Iris pigment epithelial cell (primary cell): ENCODE results near the gene SULF2.

Experiments
- DNase-seq: peaks from one replicate; pipeline ENCODE4 v3.0.0-alpha.2; 2011; ENCODE audit warnings: low read depth

SULF2 gene

GRCh38 chr20:47784599-47785310 is 526 bp downstream of the SULF2 start:
- DNase-seq = peak; percentile 38

DNA sequence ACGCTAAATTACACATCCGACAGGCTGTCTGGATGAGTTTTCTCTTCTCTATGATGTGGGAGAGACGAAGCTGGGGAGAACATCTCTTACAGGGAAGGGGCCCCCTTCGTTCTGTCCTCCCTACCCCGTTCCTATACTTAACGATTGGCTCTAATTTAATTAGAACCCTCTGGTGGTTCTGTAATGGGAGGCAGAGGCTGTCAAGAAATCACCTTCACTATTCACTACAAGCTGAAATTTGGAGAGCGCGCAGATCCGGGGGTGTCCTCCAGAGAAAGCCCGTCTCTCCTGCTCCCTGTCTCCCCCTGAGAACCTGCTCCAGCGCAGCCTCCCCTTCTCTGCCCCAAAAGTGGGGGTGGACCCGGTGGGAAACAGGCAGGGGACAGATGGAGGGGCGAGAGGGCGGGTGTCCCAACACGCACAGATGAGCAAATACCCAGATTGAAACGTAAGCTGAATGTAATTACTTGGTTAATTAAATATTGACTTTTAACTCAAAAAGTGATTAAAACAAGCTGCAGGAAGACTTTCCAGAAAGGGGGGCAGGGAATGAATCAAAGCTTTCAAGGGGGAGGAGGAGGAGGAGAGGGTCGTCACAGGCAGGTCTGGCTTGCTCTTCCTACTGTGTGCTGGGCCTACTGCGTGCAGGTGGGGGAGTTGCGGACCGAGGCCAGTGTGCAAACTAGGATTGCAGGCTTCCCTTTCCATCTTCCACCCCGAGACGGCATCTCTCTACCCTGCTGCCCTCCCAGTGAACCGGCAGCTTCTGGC is 1.3 kb downstream of the SULF2 start:
- DNase-seq = no peak

DNA sequence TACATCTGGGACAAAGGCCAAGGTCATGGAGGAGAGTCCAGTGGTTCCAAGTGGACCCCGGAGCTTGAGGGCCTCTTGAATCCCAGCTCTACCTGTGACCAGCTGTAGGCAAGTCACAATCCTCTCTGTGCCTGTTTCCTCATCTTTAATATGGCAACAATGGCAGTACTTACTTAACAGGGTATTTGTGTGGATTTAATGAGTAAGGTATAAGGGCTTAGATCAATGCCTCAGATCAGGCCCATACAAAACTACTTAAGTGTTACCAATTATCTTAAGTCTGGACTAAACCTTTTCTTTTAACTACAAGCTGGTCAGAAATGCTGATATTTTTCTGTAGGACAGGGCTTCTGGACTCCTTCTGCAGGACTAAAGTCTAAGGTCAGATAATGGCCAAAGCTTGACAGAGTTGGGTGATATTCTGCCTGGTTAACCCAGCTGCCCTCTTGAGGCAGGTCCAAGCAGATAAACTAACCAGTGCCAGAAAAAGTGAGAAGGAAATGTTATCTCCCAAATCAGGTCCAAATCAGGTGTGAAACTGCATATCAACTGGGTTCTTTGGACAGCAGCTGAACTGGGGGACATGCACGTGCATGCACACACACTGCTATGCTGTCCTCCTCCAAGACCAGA is 2.2 kb downstream of the SULF2 start:
- no peak for DNase-seq

GRCh38 chr20:47782076-47782475 is 3.2 kb downstream of the SULF2 start:
- no peak for DNase-seq

GRCh38 chr20:47781632-47782031 is 3.6 kb downstream of the SULF2 start:
- DNase-seq = no peak

- DNase-seq = no peak
Measured at GRCh38 chr20:47780720-47781389, 4.4 kb downstream of the SULF2 start.

DNA sequence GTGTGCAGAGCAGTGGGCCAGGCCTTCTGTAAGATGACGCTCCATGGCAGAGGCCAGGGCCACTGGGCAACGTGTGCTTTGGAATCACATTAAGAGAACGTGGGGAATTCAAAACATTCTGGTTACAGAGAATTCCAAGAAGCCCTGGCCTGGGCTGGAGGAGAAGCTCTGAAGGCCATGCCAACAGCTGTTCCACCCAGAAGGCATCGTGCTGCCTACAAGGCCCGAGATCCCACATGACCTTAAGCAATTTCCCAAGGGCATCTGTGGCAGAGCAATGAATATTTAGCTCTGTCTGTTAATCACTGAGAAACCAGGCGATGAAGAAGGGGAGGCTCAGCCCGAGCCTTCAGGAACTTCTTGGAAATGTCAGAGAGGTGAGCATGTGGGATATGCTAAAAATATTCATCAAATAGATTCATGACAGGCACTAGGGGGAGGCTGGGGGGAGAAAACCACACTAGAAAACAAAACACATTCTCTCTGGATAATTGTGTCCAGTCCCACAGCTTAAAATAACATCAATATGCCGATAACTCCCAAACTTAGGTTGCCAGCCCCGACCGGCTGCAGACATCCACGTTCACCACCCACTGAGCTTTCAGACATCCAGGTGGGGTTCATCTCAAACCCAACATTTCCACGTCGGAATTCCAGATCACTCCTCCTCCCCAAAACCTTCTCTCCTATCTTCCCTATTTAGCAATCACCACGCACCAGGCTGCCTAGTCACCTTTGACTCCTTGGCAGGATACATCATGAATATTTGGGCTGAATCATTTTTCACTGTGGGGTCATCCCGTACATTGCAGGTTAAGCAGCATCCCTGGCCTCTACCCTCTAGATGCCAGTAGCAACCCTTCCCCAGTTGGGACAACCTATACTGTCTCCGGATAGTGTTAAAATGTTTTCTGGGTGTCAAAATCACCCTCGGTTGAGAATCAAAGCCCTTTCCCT is 6.6 kb downstream of the SULF2 start:
- DNase-seq = no peak

DNA sequence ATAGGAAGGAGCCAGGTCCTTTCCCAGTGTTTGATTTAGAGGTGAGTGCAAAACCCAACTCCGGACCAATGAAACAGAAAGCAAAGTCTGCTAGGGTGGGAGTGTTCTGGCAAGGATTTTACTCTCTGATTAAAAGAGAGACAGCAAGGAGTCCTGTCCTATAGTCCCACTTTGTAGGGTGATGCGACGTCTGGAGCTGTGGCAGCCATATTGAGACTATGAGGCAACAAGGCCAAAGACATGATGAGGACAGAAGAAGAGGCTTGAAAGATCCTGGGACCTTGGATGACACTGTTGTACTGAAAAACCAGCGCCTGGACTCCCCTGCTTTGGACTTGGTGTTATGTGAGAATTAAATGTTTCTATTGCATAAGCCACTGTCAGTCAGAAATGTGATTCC is 8.1 kb downstream of the SULF2 start:
- no peak for DNase-seq

GRCh38 chr20:47776639-47777038 is 8.6 kb downstream of the SULF2 start:
- DNase-seq = no peak

DNA sequence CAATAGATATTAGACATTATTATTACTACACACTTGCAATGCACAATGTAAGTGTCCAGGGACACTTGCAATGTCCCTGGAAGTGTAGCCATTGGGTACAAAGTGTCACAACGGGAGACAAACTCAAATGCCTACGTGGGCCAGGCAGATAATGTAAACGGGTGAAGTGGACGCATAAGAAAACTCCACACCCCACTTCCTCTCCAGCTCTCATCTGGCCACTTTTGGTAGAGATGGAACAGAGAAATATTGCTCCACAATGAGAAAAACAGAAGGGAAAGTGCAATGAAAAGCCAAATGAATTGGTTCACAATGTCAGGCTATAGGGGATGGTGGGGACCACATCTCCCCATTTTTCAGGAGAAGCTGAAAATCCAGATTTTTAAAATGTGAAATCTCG is 9.4 kb downstream of the SULF2 start:
- DNase-seq = no peak

- DNase-seq = no peak
Measured at GRCh38 chr20:47775039-47775438, 10.2 kb downstream of the SULF2 start.

- no peak for DNase-seq
Measured at GRCh38 chr20:47774131-47774777, 11.0 kb downstream of the SULF2 start.

DNA sequence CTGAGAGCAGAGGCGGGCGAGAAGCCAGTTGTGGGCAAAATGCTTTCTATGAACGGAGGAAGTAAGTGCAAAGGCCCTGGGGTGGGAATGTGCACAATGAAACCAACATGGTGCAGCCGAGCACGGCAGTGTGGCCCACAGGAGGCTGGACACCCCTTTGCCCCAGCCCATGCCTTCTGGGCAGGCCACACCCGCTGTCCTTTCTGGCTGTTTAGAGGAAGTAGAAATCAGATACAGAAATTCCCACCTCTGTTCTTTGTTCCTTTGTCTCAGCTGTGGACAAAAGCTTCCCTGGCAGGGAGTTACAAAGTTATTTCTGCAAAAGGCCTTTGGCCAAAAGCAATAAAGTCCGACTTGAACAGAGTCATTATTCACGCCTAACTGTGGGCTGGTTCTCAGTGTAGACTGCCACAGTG is 11.9 kb downstream of the SULF2 start:
- no peak for DNase-seq

DNA sequence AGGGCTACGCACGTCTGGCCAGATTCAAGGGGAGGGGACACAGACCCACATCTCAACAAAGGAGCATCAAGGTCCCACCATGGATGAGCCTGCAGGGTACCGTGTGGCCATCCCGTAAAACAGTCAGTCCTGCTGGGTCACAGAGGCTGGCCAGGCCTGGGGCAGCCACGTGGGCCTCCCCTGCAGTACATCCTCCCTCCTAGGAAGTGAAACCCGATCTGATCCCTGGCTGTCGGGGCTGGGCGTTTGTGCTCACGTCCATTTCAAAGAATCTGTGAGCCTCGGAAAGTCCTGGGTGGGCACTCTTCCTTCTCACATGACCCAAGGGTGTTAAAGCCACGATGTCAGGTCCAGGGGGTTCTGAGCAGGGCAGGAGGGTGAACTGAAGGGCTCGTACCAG is 14.3 kb downstream of the SULF2 start:
- DNase-seq = no peak

GRCh38 chr20:47768016-47768824 is 17.1 kb downstream of the SULF2 start:
- no peak for DNase-seq

GRCh38 chr20:47765691-47766594 is 19.3 kb downstream of the SULF2 start:
- peak; percentile 20 for DNase-seq

- no peak for DNase-seq
Measured at GRCh38 chr20:47765271-47765670, 20.0 kb downstream of the SULF2 start.

- peak; percentile 9 for DNase-seq
Measured at GRCh38 chr20:47764154-47764733, 21.0 kb downstream of the SULF2 start.
